ENCODE results near the gene CENPQ.

Gene CENPQ

GRCh38 chr6:49506569-49507111, 43.5 kb downstream of the CENPQ start:
- DNase-seq, result no peak

- DNase-seq, result no peak
Measured at GRCh38 chr6:49509342-49509741, 46.2 kb downstream of the CENPQ start.

- no peak for DNase-seq
Measured at GRCh38 chr6:49513153-49513989, 50.2 kb downstream of the CENPQ start.

GRCh38 chr6:49514571-49515484, 51.7 kb downstream of the CENPQ start:
- no peak for DNase-seq

- DNase-seq, result no peak
Measured at GRCh38 chr6:49515485-49516146, 52.4 kb downstream of the CENPQ start.

- no peak for DNase-seq
Measured at GRCh38 chr6:49516147-49516505, 53.0 kb downstream of the CENPQ start.

GRCh38 chr6:49517919-49518318, 54.7 kb downstream of the CENPQ start:
- no peak for DNase-seq

GRCh38 chr6:49519660-49520059, 56.5 kb downstream of the CENPQ start:
- DNase-seq, result no peak

- DNase-seq, result no peak
Measured at GRCh38 chr6:49522710-49523593, 59.8 kb downstream of the CENPQ start.

GRCh38 chr6:49523901-49524300, 60.7 kb downstream of the CENPQ start:
- DNase-seq, result no peak

GRCh38 chr6:49524541-49524940, 61.4 kb downstream of the CENPQ start:
- DNase-seq, result no peak

- DNase-seq, result no peak
Measured at GRCh38 chr6:49526598-49526997, 63.4 kb downstream of the CENPQ start.

GRCh38 chr6:49527320-49527719, 64.2 kb downstream of the CENPQ start:
- DNase-seq, result no peak

- no peak for DNase-seq
Measured at GRCh38 chr6:49528571-49528970, 65.4 kb downstream of the CENPQ start.

- DNase-seq, result no peak
Measured at GRCh38 chr6:49530141-49530776, 67.1 kb downstream of the CENPQ start.

- DNase-seq, result peak; percentile 49
Measured at GRCh38 chr6:49531774-49532569, 68.8 kb downstream of the CENPQ start.

GRCh38 chr6:49535795-49536194, 72.6 kb downstream of the CENPQ start:
- DNase-seq, result no peak

- no peak for DNase-seq
Measured at GRCh38 chr6:49539102-49539501, 75.9 kb downstream of the CENPQ start.

GRCh38 chr6:49540614-49541013, 77.4 kb downstream of the CENPQ start:
- no peak for DNase-seq

GRCh38 chr6:49541210-49541724, 78.1 kb downstream of the CENPQ start:
- DNase-seq, result no peak

All from activated CD4-positive, alpha-beta T cell treated with anti-CD3 and anti-CD28 coated beads, Interleukin-2, Interleukin-6, amounts not matched to agents 100 ng/mL and 50 ng/mL, durations not matched to agents 16 hours and 8 hours (primary cell).